Measurements from ENCODE around the gene C14orf119. TPM values are rescaled to one million over a fixed set of nuclear protein-coding genes. Genes with fewer than 3 reads are reported as not detected.
A peak's percentile ranks its signal among the peaks of the same experiment; 100 is the strongest.

C14orf119 gene
- total and polyA plus RNA-seq, 2 experiments from 2014 or later: 22.2 to 120 TPM

DNA sequence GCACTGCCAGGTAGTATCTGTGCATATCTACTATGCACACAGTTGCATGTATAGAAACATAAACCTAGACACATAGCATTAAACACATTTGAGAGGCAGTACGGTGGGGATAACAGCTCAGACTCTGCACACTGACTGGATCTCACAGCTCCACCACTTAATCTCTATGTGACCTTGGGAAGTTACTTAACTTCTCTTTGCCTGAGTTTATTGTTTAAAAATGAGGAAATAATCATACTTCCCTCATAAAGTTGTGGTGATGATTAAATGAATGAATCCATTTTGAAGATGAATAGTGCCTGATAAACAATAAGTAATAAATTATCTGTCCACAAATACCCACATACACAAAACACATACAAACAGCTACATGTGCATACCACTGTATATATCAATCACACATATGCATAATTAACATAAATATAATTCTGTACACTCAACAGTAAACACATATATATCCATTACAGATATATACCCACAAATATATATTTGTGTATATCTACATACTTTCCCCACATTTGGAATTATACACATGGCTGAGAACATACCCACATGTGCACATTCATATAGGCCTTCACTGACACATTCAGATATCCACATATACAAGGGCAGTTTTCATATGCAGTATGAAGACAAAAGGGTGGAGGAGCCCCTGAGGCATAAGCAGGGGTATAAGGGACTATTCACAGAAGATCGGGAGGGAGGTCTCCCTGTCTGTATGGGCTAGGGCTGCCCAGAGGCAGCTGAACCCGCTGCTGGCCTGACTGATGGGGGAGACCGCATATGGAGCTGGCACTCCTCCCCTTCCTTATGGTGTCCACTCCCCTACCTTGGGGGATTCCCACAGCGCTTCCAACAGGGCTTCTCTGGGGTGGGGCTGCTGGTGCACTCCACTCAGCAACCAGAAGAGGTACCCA is 43.9 kb upstream of the C14orf119 start:
- Histone ChIP-seq H3K9me3 (ENCODE audit: low read depth) (no peaks in the 10 kb centered on the region), H3K4me3 (no peak overlapping the region), H3K4me1 (ENCODE audit: low read depth) (no peaks in the 10 kb centered on the region), H3K36me3 (no peaks in the 10 kb centered on the region), H3K27ac (no peak overlapping the region), H3K27me3 (no peaks in the 10 kb centered on the region)
- TF ChIP-seq CTCF (IDR thresholded peaks at IDR 0.05; ENCODE audit: low read depth, low read length): no peak
- DNase-seq (ENCODE audit: low read depth in 1 of 2, low spot score in 1 of 2): no peak

- H3K27me3 ChIP-seq: no peaks in the 10 kb centered on the region
- no peak overlapping the region for H3K4me3 ChIP-seq
- H3K27ac ChIP-seq: no peak overlapping the region
- H3K36me3 ChIP-seq: no peaks in the 10 kb centered on the region
- peak; percentile 22 for TF ChIP-seq CTCF (IDR thresholded peaks at IDR 0.05; ENCODE audit: low read depth, low read length)
- H3K4me1 ChIP-seq (ENCODE audit: low read depth): no peaks in the 10 kb centered on the region
- DNase-seq (ENCODE audit: low read depth in 1 of 2, low spot score in 1 of 2): peak in 1 of 2 donors; percentile 53
- no peaks in the 10 kb centered on the region for H3K9me3 ChIP-seq (ENCODE audit: low read depth)
Measured at GRCh38 chr14:23052182-23052623, 43.1 kb upstream of the C14orf119 start.

- H3K27me3 ChIP-seq: no peaks in the 10 kb centered on the region
- no peaks in the 10 kb centered on the region for H3K4me1 ChIP-seq (ENCODE audit: low read depth)
- no peaks in the 10 kb centered on the region for H3K36me3 ChIP-seq
- H3K4me3 ChIP-seq: no peak overlapping the region
- no peak for TF ChIP-seq CTCF (IDR thresholded peaks at IDR 0.05; ENCODE audit: low read depth, low read length)
- H3K9me3 ChIP-seq (ENCODE audit: low read depth): no peaks in the 10 kb centered on the region
- no peak for DNase-seq (ENCODE audit: low read depth in 1 of 2, low spot score in 1 of 2)
- H3K27ac ChIP-seq: no peak overlapping the region
Measured at GRCh38 chr14:23052671-23053070, 42.6 kb upstream of the C14orf119 start.

- DNase-seq (ENCODE audit: low read depth in 1 of 2, low spot score in 1 of 2): no peak
- Histone ChIP-seq H3K27ac (no peak overlapping the region), H3K4me3 (no peak overlapping the region), H3K36me3 (no peaks in the 10 kb centered on the region), H3K9me3 (ENCODE audit: low read depth) (no peaks in the 10 kb centered on the region), H3K4me1 (ENCODE audit: low read depth) (no peaks in the 10 kb centered on the region), H3K27me3 (no peaks in the 10 kb centered on the region)
- no peak for TF ChIP-seq CTCF (IDR thresholded peaks at IDR 0.05; ENCODE audit: low read depth, low read length)
Measured at GRCh38 chr14:23053426-23053825, 41.9 kb upstream of the C14orf119 start.

DNA sequence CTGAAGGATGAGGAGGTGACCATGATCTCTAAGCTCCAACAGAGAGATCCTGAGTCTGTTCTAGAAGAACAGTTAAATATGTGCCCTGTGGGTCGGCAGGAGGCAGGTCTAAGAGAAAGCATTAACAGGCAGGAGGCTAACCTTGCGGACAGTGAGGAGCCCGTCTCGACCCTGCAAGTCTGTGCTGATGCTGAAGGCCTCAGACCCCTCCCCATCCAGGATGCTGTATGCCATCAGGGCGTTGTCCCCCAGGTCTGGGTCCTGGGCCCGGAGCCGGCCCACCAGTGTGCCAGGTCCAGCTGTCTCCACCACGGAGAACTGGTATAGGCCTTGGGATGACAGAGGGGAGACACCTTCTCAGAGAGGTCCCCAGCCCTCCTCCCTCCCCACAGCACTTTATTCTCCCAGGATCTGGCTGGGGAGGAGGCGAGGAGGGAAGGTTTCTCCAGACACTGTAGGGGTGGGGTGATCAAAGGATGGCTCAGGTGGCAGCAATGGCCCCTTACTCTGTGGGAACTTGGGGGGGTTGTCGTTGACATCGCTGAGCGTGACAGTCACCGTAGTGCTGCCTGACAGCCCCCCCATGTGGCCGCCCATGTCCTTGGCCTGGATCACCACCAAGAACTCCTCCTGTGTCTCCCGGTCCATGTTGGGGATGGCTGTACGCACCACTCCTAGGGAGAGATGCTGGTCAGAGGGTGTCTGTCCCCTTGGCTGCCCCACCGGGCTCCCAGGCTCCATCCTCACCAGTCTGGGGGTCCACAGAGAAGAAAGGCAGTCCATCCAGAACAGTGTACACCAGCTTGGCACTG is 41.1 kb upstream of the C14orf119 start:
- no peak overlapping the region for H3K4me3 ChIP-seq
- no peaks in the 10 kb centered on the region for H3K36me3 ChIP-seq
- DNase-seq (ENCODE audit: low read depth in 1 of 2, low spot score in 1 of 2): peak in 1 of 2 donors; percentile 26
- H3K9me3 ChIP-seq (ENCODE audit: low read depth): no peaks in the 10 kb centered on the region
- H3K27me3 ChIP-seq: no peaks in the 10 kb centered on the region
- H3K4me1 ChIP-seq (ENCODE audit: low read depth): no peaks in the 10 kb centered on the region
- H3K27ac ChIP-seq: no peak overlapping the region
- TF ChIP-seq CTCF (IDR thresholded peaks at IDR 0.05; ENCODE audit: low read depth, low read length): peak; percentile 13
